Heart right ventricle (tissue), 16 donors: Measurements from ENCODE around the gene NDRG4. TPM values are rescaled to one million over a fixed set of nuclear protein-coding genes. Genes with fewer than 3 reads are reported as not detected.

Source experiments
- ATAC-seq, 8 donors: fragments of 200-7000 bp; cut with Tn5 transposase; one replicate each; pipeline ENCODE4 v1.9.1; 2020; ENCODE audit warnings: mild to moderate bottlenecking in 8 of 8, moderate library complexity in 8 of 8, moderate number of reproducible peaks in 1 of 8
- DNase-seq, 2 donors: peaks; one replicate each; pipeline ENCODE4 v3.0.0-alpha.2; 2020
- H3K27ac ChIP-seq, 10 donors: fragments of 200-600 bp; sonication (generic) in 2 of 10; one replicate each; pipeline versions ENCODE4 v1.5.0 to v1.8.0; 2020 to 2022; ENCODE audit warnings: mild to moderate bottlenecking in 3 of 10
- H3K27me3 ChIP-seq, 7 donors: fragments of 200-600 bp; one replicate each; pipeline ENCODE4 v1.8.0; 2021 to 2022; ENCODE audit warnings: mild to moderate bottlenecking in 2 of 7
- H3K36me3 ChIP-seq, 9 donors: fragments of 200-600 bp; sonication (generic) in 1 of 9; one replicate each; pipeline versions ENCODE4 v1.5.0 to v1.8.0; 2020 to 2022; ENCODE audit warnings: mild to moderate bottlenecking in 2 of 9
- H3K4me1 ChIP-seq, 9 donors: fragments of 200-600 bp; sonication (generic) in 1 of 9; one replicate each; pipeline versions ENCODE4 v1.5.0 to v1.8.0; 2020 to 2022; ENCODE audit warnings: mild to moderate bottlenecking in 4 of 9
- H3K4me3 ChIP-seq, 10 donors: fragments of 200-600 bp; sonication (generic) in 2 of 10; one replicate each; pipeline versions ENCODE4 v1.5.0 to v1.8.0; 2020 to 2022; ENCODE audit warnings: mild to moderate bottlenecking in 7 of 10, moderate library complexity in 2 of 10
- H3K9me3 ChIP-seq, 11 donors: fragments of 200-600 bp in 10 of 11; sonication (generic) in 2 of 11; one replicate each; pipeline versions ENCODE4 v1.5.0 to v1.8.0; 2013 to 2022; ENCODE audit warnings: mild to moderate bottlenecking in 2 of 11, control low read depth in 1 of 11, moderate library complexity in 1 of 11
- CTCF ChIP-seq, 9 donors: fragments of 200-600 bp; sonication (generic) in 2 of 9; IDR thresholded peaks; one replicate each; pipeline versions ENCODE4 v1.5.0 to v1.8.0; 2021 to 2022; ENCODE audit warnings: antibody characterized with exemption in 9 of 9, mild to moderate bottlenecking in 5 of 9, moderate library complexity in 1 of 9
- WGBS, 2 donors: extraction: QIAGEN DNeasy Blood & Tissue Kit; methylation state at CpG; one replicate each; pipeline ENCODE4 v1.1.7; 2013; ENCODE audit warnings: inconsistent platforms in 1 of 2; 5-methylcytosine and 5-hydroxymethylcytosine counted together
- intact Hi-C, 10 donors: fragments of 100-400 bp; cut with DNase I; formaldehyde crosslinking; loops; one replicate each; pipeline versions ENCODE4 v1.11.1 to v1.14.2; 2022
- polyA plus RNA-seq, 2 donors: library from polyadenylated mRNA; stranded (reverse); fragments of 200-250 nt; gene quantifications; one replicate each; pipeline ENCODE4 v1.2.3, GENCODE V29; 2013
- total RNA-seq, 10 donors: library from RNA; stranded (reverse); fragmentation: NEBNext Ultra II Directional in 3 of 10; extraction: Animal tissue kit (Norgen Biotek cat#: 25700) in 3 of 10; gene quantifications; one replicate each; pipeline versions ENCODE4 v1.2.1 to v1.2.4, GENCODE V29; 2021 to 2023
- donor health status: Arrhythmogenic right ventricular cardiomyopathy.
- donor health status: ischemic (EF 13 %, LVEDD 7.1; RV severe dilation, severe dysfunction).
- donor health status: healthy with polysubstance abuse.
- donor health status: DM: no; HTN: yes; CAD: no.
- donor health status: DM: no; HTN: no; CAD: no.
- donor health status: ischemic (EF 25% LVEDD 6.9; RV normal size, moderate dysfunction).
- donor health status: ischemic (EF 25% LVEDD 5.7; RV mildly dilated, moderate dysfunction).
- donor health status: healthy.
- donor health status: DM: yes; HTN: yes; CAD: no.
- donor health status: Ischemic cardiomyopathy.
- donor health status: ischemic (EF 35%, LVEDD 5.7; RV mildly dilated, moderate dysfunction).
- donor health status: nonischemic (EF 11% LVEDD 7.7; RV severe dilation, severe dysfunction).
- donor health status: DM: yes; HTN: yes; CAD: no.
- donor health status: PGD.
- donor health status: ischemic (EF 29% LVEDD 5.4; RV normal size, mild dysfunction).
- donor health status: nonischemic (EF 23%, LVEDD 6.1; RV moderate dilation, normal function).

The NDRG4 gene
- total and polyA plus RNA-seq, 12 donors = 286 to 821 (median 539) TPM

GRCh38 chr16:58455750-58456149 is 44.2 kb upstream of the NDRG4 start:
- Histone ChIP-seq H3K4me1 (peaks cover 0 to 44% (median 10%) of the 10 kb centered on the region in 9 donors), H3K27me3 (peaks cover 0 to 6% (median 0%) of the 10 kb centered on the region in 7 donors), H3K36me3 (no peaks in the 10 kb centered on the region), H3K27ac (peak overlapping the region in 3 of 10 donors; percentile 2 to 29 (median 23)), H3K4me3 (no peak overlapping the region), H3K9me3 (no peaks in the 10 kb centered on the region)
- 62 to 81% methylated on average over 2 of the region's 2 CpGs for WGBS, 2 donors
- no peak for DNase-seq
- no peak for TF ChIP-seq CTCF (IDR thresholded peaks at IDR 0.05)
- ATAC-seq = no peak
- intact Hi-C loops = no loop called here

- WGBS, 2 donors = 23 to 31% methylated on average over 3 of the region's 3 CpGs
- Histone ChIP-seq H3K36me3 (no peaks in the 10 kb centered on the region), H3K9me3 (no peaks in the 10 kb centered on the region), H3K4me1 (peaks cover 0 to 40% (median 7%) of the 10 kb centered on the region in 9 donors), H3K27me3 (peaks cover 0 to 9% (median 0%) of the 10 kb centered on the region in 7 donors), H3K27ac (peak overlapping the region in 3 of 10 donors; percentile 2 to 29 (median 23)), H3K4me3 (no peak overlapping the region)
- intact Hi-C loops = no loop called here
- ATAC-seq (peak in 3 of 8 donors; percentile 22 to 46 (median 37)), DNase-seq (no peak)
- TF ChIP-seq CTCF (IDR thresholded peaks at IDR 0.05) = no peak
These were observed 43.8 kb upstream of the NDRG4 start for GRCh38 chr16:58456193-58456592.

GRCh38 chr16:58458606-58459343 is 41.2 kb upstream of the NDRG4 start:
- no peak for ATAC-seq
- no peak for DNase-seq
- TF ChIP-seq CTCF (IDR thresholded peaks at IDR 0.05) = no peak
- Histone ChIP-seq H3K27ac (peak overlapping the region in 6 of 10 donors; percentile 3 to 95 (median 46)), H3K9me3 (no peaks in the 10 kb centered on the region), H3K36me3 (no peaks in the 10 kb centered on the region), H3K27me3 (peaks cover 0 to 32% (median 0%) of the 10 kb centered on the region in 7 donors), H3K4me3 (no peak overlapping the region), H3K4me1 (peaks cover 0 to 47% (median 15%) of the 10 kb centered on the region in 9 donors)
- 83 to 90% methylated on average over 10 of the region's 10 CpGs for WGBS, 2 donors
- intact Hi-C loops = no loop called here

GRCh38 chr16:58459344-58460218 is 40.4 kb upstream of the NDRG4 start:
- ATAC-seq = peak in 3 of 8 donors; percentile 38 to 46 (median 43)
- Histone ChIP-seq H3K27me3 (peaks cover 0 to 40% (median 8%) of the 10 kb centered on the region in 7 donors), H3K27ac (peak overlapping the region in 7 of 10 donors; percentile 3 to 96 (median 51)), H3K9me3 (no peaks in the 10 kb centered on the region), H3K36me3 (no peaks in the 10 kb centered on the region), H3K4me1 (peaks cover 0 to 47% (median 15%) of the 10 kb centered on the region in 9 donors), H3K4me3 (no peak overlapping the region)
- DNase-seq = peak in 1 of 2 donors; percentile 54
- WGBS, 2 donors = 78 to 82% methylated on average over 9 of the region's 9 CpGs
- no peak for TF ChIP-seq CTCF (IDR thresholded peaks at IDR 0.05)
- intact Hi-C loops = loop anchor here in 2 of 10 donors (5.0 kb wide), 2 partner anchors 32 to 42 kb away; no protein-coding TSS in a partner anchor
